ENCODE data around the gene SRGAP3. TPM values are rescaled to one million over a fixed set of nuclear protein-coding genes. Genes with fewer than 3 reads are reported as not detected.

SRGAP3 gene
- total and polyA plus RNA-seq, 2 experiments from 2014 or later = 6.0 to 15.7 TPM

DNA sequence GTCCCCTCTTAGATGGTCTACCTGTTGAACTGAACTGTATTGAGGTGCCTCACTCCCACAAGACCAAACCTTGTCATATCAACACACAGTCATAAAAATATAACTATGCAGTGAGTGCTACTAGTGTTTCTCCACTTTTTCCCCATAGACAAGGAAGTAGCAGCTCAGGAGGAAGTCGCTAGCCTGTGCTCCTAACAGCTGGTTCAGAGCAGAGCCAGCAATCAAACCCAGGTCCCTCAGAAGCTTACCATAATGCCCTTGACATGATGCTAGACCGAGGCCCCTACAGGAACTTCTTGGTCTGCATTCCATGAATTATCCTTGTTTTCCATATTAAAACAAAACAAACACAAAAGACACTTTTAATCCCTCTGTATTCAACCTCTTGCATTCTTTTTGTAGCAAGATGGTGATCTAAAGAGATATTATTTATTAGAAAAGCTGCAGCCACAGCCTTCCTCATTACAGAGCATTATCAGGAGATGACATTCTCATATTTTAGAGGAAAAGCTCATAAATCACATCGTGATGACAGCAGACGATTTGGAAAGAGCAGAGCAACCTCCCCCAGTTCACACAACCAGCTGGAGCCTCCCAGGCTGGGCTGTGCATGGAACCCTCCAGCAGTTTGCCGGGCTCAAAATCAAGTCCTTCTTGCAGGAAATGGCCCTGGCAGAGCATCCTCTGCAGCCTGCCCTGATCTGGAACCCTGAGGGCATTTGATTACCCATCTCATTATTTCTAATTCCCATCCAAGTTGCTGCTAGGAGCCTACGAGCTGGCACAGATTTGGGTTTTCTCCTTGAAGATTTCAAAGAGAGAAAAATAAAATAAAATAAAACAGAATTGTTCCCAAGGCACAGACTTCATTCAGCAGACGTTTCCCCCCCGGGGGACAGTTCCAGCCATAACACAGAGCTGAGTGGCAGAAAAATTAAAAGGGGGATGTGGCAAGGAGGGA lies 118.8 kb downstream of the SRGAP3 start:
- no peak for TF ChIP-seq CTCF (IDR thresholded peaks at IDR 0.05; ENCODE audit: low read depth, low read length)
- no peaks in the 10 kb centered on the region for H3K9me3 ChIP-seq (ENCODE audit: low read depth)
- H3K27me3 ChIP-seq = peaks cover 12% of the 10 kb centered on the region
- no peaks in the 10 kb centered on the region for H3K4me1 ChIP-seq (ENCODE audit: low read depth)
- no peak overlapping the region for H3K27ac ChIP-seq
- DNase-seq (ENCODE audit: low read depth in 1 of 2, low spot score in 1 of 2) = peak in 1 of 2 donors; percentile 38
- H3K36me3 ChIP-seq = no peaks in the 10 kb centered on the region
- H3K4me3 ChIP-seq = no peak overlapping the region

GRCh38 chr3:9129365-9129764 lies 120.1 kb downstream of the SRGAP3 start:
- H3K4me1 ChIP-seq (ENCODE audit: low read depth) = no peaks in the 10 kb centered on the region
- H3K27ac ChIP-seq = no peak overlapping the region
- no peaks in the 10 kb centered on the region for H3K36me3 ChIP-seq
- H3K27me3 ChIP-seq = peaks cover under 1% of the 10 kb centered on the region
- no peak for TF ChIP-seq CTCF (IDR thresholded peaks at IDR 0.05; ENCODE audit: low read depth, low read length)
- H3K4me3 ChIP-seq = no peak overlapping the region
- no peak for DNase-seq (ENCODE audit: low read depth in 1 of 2, low spot score in 1 of 2)
- H3K9me3 ChIP-seq (ENCODE audit: low read depth) = no peaks in the 10 kb centered on the region

DNA sequence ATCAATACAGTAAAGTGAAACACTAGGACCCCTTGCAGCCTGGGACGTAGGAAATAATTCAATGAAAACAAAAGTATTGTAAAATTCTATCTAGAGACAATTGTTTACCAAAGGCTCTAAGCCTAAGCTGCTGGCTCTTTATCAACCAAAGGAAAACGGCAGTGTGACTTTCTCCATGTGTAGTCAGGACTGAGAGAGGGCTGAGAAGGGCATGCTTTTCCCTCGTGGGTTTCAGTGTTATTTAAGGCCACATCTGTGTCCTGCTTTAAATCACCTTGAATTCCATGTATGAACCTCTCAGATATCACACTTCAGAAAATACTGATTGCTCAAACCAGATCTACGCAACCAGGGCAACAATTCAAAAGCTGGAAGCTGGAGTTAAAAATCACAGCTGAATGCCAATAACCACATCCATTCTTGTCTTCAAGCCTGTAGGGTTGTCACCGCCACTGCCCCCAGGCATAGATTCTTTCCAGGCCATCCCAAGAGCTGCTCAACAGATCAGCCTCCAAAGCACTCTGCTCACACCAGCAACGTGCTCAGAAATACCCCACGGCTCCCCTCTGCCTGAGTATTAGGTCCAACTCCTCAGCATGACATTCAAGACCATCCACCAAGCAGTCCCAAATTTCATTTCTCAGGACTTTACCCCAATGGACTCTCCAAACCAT lies 124.0 kb downstream of the SRGAP3 start:
- no peaks in the 10 kb centered on the region for H3K36me3 ChIP-seq
- H3K4me3 ChIP-seq = no peak overlapping the region
- no peaks in the 10 kb centered on the region for H3K4me1 ChIP-seq (ENCODE audit: low read depth)
- peak in 1 of 2 donors; percentile 8 for DNase-seq (ENCODE audit: low read depth in 1 of 2, low spot score in 1 of 2)
- no peaks in the 10 kb centered on the region for H3K27me3 ChIP-seq
- H3K27ac ChIP-seq = no peak overlapping the region
- H3K9me3 ChIP-seq (ENCODE audit: low read depth) = no peaks in the 10 kb centered on the region
- TF ChIP-seq CTCF (IDR thresholded peaks at IDR 0.05; ENCODE audit: low read depth, low read length) = no peak

DNA sequence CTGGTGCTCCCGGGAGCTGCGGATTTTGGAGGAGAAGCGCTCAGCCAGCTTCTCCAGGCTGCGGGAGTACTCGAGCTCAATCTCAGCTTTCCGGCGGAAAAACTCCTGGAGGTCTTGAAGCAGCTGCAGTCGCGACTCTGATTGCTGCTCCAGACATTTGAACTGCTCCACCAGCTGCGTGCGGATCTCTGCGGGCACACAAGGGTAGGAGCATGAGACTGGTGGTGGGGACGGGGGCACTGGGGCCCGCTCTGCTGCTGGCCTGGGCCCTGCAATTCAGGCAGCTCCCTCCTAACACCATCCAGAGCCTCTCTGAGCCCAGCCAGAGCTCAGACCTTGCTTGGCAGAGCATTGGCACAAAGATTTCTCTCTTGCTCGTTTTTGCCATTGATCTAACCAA lies 124.7 kb downstream of the SRGAP3 start:
- no peak for TF ChIP-seq CTCF (IDR thresholded peaks at IDR 0.05; ENCODE audit: low read depth, low read length)
- Histone ChIP-seq H3K9me3 (ENCODE audit: low read depth) (no peaks in the 10 kb centered on the region), H3K27ac (no peak overlapping the region), H3K4me3 (no peak overlapping the region), H3K4me1 (ENCODE audit: low read depth) (no peaks in the 10 kb centered on the region), H3K27me3 (no peaks in the 10 kb centered on the region), H3K36me3 (no peaks in the 10 kb centered on the region)
- DNase-seq (ENCODE audit: low read depth in 1 of 2, low spot score in 1 of 2) = no peak

DNA sequence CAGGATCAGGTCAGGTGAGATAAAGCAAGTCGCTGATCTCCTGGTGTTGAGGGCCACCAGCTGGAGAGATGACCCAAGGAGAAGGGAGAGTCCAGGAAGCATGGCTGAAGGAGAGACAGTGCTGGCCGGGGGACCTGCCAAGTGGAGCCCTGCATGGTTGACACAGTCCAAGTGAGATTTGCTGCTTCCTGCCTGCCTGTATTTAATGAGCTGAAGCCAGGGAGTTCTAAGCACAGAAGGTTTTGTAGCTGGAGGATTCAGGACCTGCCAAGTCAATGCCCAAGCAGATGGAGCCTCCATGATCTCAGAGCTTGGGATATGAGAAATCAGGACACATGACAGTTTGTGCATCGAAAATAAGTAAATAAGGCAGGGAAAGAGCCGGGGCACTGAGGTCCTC lies 125.6 kb downstream of the SRGAP3 start:
- no peaks in the 10 kb centered on the region for H3K27me3 ChIP-seq
- H3K4me3 ChIP-seq = no peak overlapping the region
- no peaks in the 10 kb centered on the region for H3K4me1 ChIP-seq (ENCODE audit: low read depth)
- H3K36me3 ChIP-seq = no peaks in the 10 kb centered on the region
- no peak overlapping the region for H3K27ac ChIP-seq
- TF ChIP-seq CTCF (IDR thresholded peaks at IDR 0.05; ENCODE audit: low read depth, low read length) = no peak
- DNase-seq (ENCODE audit: low read depth in 1 of 2, low spot score in 1 of 2) = no peak
- no peaks in the 10 kb centered on the region for H3K9me3 ChIP-seq (ENCODE audit: low read depth)
